ENCODE measurements around the gene LAPTM5. TPM values are rescaled to one million over a fixed set of nuclear protein-coding genes. Genes with fewer than 3 reads are reported as not detected.

Gene LAPTM5
- total RNA-seq, 1 experiment from 2014 or later: not detected

DNA sequence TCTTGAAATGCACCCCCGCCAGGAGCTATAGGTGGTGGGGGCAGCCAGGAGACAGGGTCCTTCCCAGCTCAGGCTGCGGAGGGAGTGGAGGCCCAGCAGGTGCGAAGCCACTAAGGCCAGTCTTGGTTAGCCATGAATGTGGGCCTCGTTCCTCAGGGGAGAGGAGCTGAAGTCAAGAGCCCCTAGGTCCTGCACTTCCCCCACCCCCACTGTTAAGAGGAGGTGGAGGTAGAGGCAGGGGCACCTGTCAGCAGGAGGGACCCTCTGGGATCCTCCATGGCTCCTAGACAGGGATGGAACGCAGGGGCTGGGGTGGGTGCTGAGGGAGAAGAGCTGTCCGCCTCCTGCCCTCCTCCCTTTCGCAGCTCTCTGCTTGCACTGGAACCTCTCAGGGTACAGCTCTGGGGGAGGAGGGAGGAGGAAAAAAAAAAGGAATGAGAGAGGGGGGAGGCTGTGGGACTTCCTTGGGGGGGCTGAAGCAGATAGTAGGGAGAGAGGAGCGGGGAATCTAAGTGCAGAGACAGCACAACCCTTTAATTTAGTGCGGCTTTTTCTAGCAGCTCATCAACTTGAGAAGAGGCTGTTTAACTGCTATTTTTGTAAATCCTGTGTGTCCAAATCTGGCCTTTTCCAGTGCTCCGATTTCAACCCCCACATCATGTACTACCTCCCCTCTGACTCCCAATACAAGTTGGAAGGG, 71.2 kb downstream of the LAPTM5 start:
- no peak for DNase-seq (ENCODE audit: extremely low read depth, low read depth)

- no peak for DNase-seq (ENCODE audit: extremely low read depth, low read depth)
Measured at GRCh38 chr1:30685796-30686165, 71.8 kb downstream of the LAPTM5 start.

GRCh38 chr1:30684881-30685795, 72.4 kb downstream of the LAPTM5 start:
- no peak for DNase-seq (ENCODE audit: extremely low read depth, low read depth)

DNA sequence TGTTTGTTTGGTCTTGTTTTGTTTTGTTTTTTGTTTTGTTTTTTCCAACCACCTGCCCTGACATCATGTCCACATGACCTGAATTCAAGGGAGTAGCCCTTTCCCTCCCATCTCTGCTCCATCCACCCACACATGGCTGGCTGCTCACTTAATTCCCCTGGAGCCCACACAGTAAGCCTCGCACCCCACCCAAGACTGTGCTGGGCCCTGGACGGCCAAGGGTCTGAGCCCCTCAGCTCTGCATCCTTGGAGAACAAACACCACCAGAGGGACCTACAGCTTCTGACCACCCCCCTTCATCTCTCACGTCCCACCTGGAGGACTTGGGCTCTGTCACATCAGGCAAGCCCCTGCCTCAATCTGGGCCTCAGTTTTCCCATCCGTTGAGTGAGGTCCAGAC, 73.3 kb downstream of the LAPTM5 start:
- DNase-seq (ENCODE audit: extremely low read depth, low read depth): no peak

DNA sequence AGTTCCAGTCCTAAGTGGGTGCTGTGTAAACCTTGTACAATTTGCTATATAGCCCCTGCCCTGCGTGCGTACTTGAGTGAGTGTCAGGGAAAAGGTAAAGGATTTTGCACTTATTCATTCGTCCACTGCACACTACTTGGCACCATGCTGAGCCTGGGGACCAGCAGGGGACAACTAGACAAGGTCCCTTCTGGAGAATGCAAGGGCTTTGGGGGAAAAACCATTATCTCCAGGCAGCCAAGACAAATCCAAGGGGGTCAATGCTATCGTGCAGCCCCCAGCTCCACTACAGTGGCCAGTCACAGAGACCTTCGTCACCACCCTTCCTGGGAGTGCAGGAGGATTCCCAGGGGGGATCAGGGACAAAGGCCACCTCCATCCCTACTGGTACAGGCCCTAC, 73.9 kb downstream of the LAPTM5 start:
- DNase-seq (ENCODE audit: extremely low read depth, low read depth): no peak

Small RNAs within 50 kb of the gene (small RNA-seq; reads per million reads assigned to genes)
- 0 reads per million in 2 experiments for gene MIR4420

Other genes with a start within 250 kb of the LAPTM5 start
- 0.09 and 0.30 TPM in 2 replicates for gene MATN1, start 34.2 kb downstream of the LAPTM5 start, total RNA-seq (2014; rRNA removed; shearing (Covaris generic))
- gene SDC3, start 151.0 kb upstream of the LAPTM5 start, total RNA-seq (2014; rRNA removed; shearing (Covaris generic)): 9.7 and 11.3 TPM in 2 replicates

All from NCI-H460 (cell line).